HG03342 (cell line): ENCODE measurements around the gene COL8A1.
"Not testable (repeated sequence)": the region's sequence is repeated elsewhere in the genome, so short reads cannot be mapped to it uniquely, and the experiment has no call there.

Source experiments
- ATAC-seq: cut with Tn5 transposase; IDR thresholded peaks from one replicate; pipeline ENCODE4 v1.9.1; 2021; ENCODE audit warnings: mild to moderate bottlenecking, moderate library complexity; ENCODE audit not compliant: unreplicated experiment

COL8A1 gene

GRCh38 chr3:99836681-99837080 lies 198.3 kb downstream of the COL8A1 start:
- ATAC-seq, result no peak

DNA sequence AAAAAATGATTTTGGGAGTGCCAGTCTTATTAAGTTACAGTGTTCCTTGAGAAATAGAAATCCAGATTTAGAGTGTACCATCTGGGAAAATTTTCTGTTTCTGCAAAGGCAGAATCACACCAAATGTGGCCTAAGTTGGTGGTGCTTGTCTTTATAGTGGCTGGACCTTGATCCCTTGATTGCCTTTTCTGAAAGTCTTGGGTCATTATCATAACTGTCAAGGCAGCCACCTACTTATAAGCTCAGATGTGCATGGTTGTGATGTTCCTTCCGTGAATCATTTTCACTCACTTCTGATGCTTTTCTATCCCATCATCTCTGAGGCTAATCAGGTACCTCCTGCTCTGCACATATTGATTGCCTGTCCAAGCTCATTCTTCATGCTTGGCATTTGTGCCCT lies 199.3 kb downstream of the COL8A1 start:
- ATAC-seq, result no peak

DNA sequence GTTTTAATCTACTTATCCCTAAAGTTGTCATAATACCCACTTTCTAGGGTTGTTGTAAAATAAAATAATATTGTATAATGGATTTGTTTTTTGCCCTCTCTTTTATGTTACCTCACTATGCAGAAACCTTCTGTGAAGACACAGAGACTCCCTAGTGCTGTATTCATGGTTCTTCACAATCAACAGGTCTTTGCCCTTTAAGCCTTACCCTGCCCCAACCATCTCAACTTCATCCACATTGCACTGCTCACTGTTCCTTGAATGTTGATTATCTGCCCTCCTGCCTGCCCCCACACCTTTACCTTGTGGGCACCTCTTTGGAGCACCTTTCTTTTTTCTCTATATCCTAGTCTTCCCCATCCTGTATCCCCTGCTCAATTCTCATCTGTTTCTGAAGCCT lies 200.4 kb downstream of the COL8A1 start:
- no peak for ATAC-seq

GRCh38 chr3:99839613-99840012 lies 201.2 kb downstream of the COL8A1 start:
- ATAC-seq, result no peak

DNA sequence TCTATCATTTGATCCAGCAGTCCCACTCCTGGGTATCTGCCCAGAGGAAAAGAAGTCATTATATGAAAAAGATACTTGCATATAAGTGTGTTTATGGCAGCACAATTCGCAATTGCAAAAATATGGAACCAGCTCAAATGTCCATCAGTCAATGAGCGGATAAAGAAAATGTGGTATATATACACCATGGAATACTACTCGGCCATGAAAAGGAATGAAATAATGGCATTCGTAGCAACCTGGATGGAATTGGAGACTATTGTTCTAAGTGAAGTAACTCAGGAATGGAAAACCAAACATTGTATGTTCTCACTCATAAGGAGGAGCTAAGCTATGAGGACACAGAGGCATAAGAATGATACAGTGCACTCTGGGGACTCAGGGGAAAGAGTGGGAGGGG lies 203.6 kb downstream of the COL8A1 start:
- not testable (repeated sequence) for ATAC-seq

DNA sequence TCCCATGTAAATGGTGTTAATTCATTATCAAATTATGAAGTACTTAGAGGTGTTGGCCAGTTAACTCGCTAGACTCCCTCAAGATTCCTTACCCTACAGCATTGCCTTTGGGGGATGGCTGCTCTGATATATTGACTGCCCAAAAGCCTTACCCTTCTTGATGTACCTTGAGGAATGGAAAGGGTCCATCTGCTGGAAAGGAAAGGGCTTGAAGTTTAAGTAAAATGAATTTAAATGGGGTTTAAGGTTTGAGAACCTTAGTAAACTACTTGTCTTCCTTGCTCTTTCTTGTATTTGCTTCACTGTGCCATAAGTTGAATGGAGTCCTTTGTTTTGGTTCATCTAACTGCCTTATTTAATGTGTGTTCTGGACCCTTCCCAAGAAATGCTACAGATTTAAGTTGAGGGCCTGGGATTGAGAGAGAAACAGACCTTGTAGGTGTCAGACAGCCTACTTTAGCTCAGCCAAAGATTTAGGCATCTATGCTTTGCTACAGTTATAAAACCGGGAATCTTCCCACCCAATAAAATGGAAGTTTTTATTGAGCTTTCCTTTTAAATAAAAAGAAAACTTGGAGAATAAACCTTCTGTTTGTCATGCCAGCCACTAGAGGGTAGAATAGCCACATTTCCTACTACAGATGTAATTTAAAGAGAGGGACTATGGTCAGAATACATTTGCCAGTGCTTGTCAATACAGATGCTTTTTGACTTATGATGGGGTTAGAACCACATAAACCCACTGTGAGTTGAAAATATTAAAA lies 204.6 kb downstream of the COL8A1 start:
- ATAC-seq, result no peak

DNA sequence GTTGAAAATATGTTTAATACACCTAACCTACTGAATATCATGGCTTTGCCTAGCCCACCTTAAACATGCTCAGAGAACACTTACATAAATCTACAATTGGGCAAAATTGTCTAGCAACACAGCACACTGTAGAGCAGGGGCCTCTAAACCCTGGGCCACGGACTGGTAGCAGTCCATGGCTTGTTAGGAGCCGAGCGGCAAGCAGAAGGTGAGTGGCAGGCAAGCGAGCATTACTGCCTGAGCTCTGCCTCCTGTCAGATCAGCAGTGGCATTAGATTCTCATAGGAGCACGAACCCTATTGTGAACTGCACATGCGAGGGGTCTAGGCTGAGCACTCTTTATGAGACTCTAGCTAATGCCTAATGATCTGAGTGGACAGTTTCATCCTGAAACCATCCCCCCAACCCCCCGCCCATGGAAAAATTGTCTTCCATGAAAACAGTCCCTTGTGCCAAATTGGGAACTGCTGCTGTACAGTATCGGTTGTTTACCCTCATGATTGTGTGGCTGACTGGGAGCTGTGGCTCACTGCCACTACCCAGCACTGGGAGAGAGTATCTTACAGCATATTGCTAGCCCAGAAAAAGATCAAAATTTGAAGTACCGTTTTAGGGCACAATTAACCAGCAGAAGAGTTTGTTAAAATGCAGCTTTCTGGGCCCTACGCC lies 205.3 kb downstream of the COL8A1 start:
- ATAC-seq, result no peak

GRCh38 chr3:99845331-99845730 lies 206.9 kb downstream of the COL8A1 start:
- ATAC-seq, result no peak

DNA sequence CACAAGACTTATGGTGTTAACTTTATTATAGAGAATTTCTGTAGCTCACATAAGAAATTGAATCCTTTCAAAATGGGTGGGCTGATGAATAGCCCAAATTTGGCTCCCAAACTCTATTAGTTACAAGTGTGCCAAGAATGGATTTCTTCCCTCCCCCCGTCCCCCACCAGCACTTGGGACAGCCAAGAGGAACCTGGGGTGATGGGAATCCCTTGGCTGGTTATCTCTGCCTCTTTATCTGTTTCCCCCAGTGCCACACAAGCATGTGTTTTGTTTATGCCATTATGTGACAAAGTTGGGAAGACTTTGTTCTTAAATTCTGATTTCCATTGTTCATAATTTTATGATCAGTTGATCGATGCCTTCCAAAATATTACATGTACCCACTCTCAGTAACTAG lies 207.6 kb downstream of the COL8A1 start:
- no peak for ATAC-seq

DNA sequence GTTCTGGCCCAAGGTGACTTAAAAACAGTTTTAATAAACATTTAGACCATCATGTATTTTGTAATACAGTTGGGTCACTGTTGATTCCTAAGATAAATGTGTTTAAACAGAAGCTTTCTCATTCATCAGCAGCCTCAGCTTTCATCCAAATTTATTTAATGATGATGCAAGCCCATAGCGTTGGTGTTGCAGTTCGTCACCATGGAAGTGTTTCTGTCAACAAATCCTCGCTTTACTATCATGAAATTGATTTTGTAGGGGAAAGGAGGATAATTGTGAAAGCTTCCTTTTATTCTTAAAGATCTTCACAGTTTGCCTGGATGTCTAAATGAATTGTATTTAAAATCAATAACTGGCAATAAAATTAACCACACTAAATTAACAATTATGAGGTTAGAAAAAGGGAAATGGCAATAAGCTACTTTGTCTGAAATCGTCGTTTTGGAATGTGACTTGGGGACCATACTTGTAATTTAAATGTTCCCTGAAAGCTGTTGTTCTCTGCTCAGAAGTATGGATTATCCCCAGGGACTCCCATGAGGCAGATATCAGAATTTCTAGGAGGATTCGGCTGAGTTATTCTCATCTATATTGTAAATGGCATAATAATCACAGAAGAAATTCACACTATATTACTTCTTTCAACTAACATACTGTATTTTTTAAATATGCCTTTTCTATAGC lies 208.2 kb downstream of the COL8A1 start:
- no peak for ATAC-seq

DNA sequence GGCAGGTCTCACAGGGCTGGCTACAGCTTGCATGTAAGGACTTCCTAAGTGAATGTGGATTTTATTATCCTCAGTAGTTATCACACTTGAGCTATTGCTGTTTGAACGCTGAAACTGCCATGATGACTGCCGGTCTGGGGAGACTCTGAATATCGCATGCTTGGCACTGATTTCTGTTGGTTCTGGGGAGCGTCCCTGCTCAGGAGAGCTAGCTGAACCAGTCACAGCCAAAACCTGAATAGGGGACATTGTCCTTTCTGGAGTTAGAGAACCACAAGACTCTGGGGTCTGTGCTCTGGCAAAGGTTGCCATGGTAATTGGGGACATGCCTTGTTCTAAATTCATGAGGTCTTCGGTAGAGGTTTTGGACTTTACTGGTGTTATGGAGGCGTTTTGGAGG lies 210.0 kb downstream of the COL8A1 start:
- ATAC-seq, result no peak
